PC-9 (cell line): ENCODE data around the gene ATF6.

Experiments used
- EZH2 ChIP-seq: fragments of 200-600 bp; sonication (generic); IDR thresholded peaks from 2 replicates; pipeline ENCODE4 v1.8.0; 2017; ENCODE audit warnings: antibody characterized with exemption, low read depth
- TF ChIP-seq, protein P1 (sequence below): fragments of 200-600 bp; sonication (generic); conservative IDR thresholded peaks from 2 replicates; pipeline ENCODE4 v1.6.1; 2017; ENCODE audit warnings: mixed run types, antibody characterized with exemption, mild to moderate bottlenecking, moderate library complexity

DNA sequence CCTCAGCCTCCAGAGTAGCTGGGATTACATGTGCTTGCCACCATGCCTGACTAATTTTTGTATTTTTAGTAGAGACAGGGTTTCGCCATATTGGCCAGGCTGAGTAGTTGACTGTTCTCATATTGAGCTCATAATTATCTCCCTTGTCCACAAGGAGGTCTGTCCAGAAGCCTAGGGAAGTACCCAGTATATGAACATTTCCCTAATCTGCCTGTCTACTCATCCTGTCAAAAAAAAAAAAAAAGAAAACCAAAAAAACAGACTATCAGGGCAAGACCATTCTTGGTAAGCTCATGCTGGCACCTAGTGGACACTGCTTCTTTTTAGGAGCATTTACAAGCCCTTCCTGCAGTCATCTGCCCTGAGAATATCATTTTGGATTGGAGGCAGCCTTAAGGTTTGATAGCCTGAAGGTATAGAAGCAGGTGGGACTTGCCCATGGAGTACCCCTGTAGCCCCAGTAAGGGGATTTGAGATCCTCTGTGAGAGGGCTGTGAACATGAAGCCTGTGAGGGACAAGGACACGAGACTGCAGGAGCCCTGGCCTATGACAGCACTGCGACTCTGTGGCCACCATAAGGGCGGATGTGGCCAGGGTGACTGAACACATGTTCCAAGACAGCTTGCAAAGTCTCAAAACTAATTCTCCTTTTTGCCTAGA is 27.4 kb upstream of the ATF6 start:
- TF ChIP-seq, protein P1, sequence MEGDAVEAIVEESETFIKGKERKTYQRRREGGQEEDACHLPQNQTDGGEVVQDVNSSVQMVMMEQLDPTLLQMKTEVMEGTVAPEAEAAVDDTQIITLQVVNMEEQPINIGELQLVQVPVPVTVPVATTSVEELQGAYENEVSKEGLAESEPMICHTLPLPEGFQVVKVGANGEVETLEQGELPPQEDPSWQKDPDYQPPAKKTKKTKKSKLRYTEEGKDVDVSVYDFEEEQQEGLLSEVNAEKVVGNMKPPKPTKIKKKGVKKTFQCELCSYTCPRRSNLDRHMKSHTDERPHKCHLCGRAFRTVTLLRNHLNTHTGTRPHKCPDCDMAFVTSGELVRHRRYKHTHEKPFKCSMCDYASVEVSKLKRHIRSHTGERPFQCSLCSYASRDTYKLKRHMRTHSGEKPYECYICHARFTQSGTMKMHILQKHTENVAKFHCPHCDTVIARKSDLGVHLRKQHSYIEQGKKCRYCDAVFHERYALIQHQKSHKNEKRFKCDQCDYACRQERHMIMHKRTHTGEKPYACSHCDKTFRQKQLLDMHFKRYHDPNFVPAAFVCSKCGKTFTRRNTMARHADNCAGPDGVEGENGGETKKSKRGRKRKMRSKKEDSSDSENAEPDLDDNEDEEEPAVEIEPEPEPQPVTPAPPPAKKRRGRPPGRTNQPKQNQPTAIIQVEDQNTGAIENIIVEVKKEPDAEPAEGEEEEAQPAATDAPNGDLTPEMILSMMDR = peak; percentile 76
- no peak for TF ChIP-seq EZH2
